K562 (cell line): ENCODE data around the gene DHRS13. TPM values are rescaled to one million over a fixed set of nuclear protein-coding genes. Genes with fewer than 3 reads are reported as not detected.

Experiments
- CBX1 ChIP-seq: sonication (generic); IDR thresholded peaks from 2 replicates; pipeline ENCODE4 v1.6.1; 2016; ENCODE audit warnings: antibody characterized with exemption, low read depth, mild to moderate bottlenecking
- DMBX1 ChIP-seq: fragments of 250-450 bp; sonication (Bioruptor Pico); IDR thresholded peaks from 2 replicates; pipeline ENCODE4 v1.8.0; 2022; ENCODE audit warnings: inconsistent platforms, mild to moderate bottlenecking, moderate library complexity, borderline replicate concordance
- ESRRB ChIP-seq: fragments of 250-450 bp; sonication (Bioruptor Pico); IDR thresholded peaks from 2 replicates; pipeline ENCODE4 v1.5.0; 2020; ENCODE audit warnings: mild to moderate bottlenecking, moderate library complexity, borderline replicate concordance
- MAZ ChIP-seq, 2 experiments: fragments of 450-650 bp in 1 of 2; sonication (generic) in 1 of 2; formaldehyde crosslinking; IDR thresholded peaks in 1 of 2; conservative IDR thresholded peaks in 1 of 2; 2 replicates each; pipeline versions ENCODE4 v1.4.0 to v1.5.0; 2020; ENCODE audit warnings: mild to moderate bottlenecking in 1 of 2, missing genetic modification reagents in 1 of 2
- MIER1 ChIP-seq: fragments of 450-650 bp; IDR thresholded peaks from 2 replicates; pipeline ENCODE4 v1.6.1; 2016; ENCODE audit warnings: antibody characterized with exemption, mild to moderate bottlenecking, low read depth
- NFE2L1 ChIP-seq: fragments of 450-650 bp; IDR thresholded peaks from 2 replicates; pipeline ENCODE4 v1.6.1; 2016; ENCODE audit warnings: missing genetic modification characterization, low read depth, mild to moderate bottlenecking, missing compliant biosample characterization, moderate library complexity, borderline replicate concordance
- POLR3G ChIP-seq: IDR thresholded peaks from 2 replicates; pipeline ENCODE4 v1.6.1; 2011; ENCODE audit not compliant: insufficient read length, insufficient replicate concordance; ENCODE audit errors: extremely low read depth
- XRCC3 ChIP-seq: fragments of 450-650 bp; IDR thresholded peaks from 2 replicates; pipeline ENCODE4 v1.6.1; 2017; ENCODE audit warnings: mild to moderate bottlenecking, moderate library complexity
- ZNF174 ChIP-seq: fragments of 250-450 bp; sonication (Bioruptor Pico); IDR thresholded peaks from 2 replicates; pipeline ENCODE4 v1.4.0; 2020; ENCODE audit warnings: mild to moderate bottlenecking
- ZNF699 ChIP-seq: fragments of 250-450 bp; sonication (Bioruptor Pico); IDR thresholded peaks from 2 replicates; pipeline ENCODE4 v1.8.0; 2021; ENCODE audit warnings: mild to moderate bottlenecking, moderate library complexity; ENCODE audit not compliant: insufficient replicate concordance
- polyA plus RNA-seq, 8 experiments: library from polyadenylated mRNA; depleted of rRNA in 4 of 8; stranded (reverse) in 5 of 8; unstranded in 3 of 8; fragments of >200 nt; fragmentation: Nextera tagmentation in 2 of 8; fragmentation: Illumina TruSeq in 1 of 8; extraction: Ambion mirVana in 2 of 8; extraction: Trizol in 1 of 8; gene quantifications; 2 replicates each; pipeline versions ENCODE4 v1.2.1 to v1.2.3, GENCODE V29; 2011 to 2014; ENCODE audit warnings: inconsistent platforms in 1 of 8, missing spikeins in 1 of 8
- total RNA-seq, 7 experiments: library from RNA; depleted of rRNA in 6 of 7; stranded (reverse); fragments of >200 nt in 6 of 7; fragmentation: Illumina TruSeq in 2 of 7; extraction: Trizol in 2 of 7; gene quantifications; 2 replicates each; pipeline versions ENCODE4 v1.2.1 to v1.2.3, GENCODE V29; 2011 to 2021; ENCODE audit warnings: low replicate concordance in 1 of 7
- TF ChIP-seq, protein P1 (sequence below): fragments of 150-350 bp; conservative IDR thresholded peaks from 2 replicates; pipeline ENCODE4 v1.6.1; 2014; ENCODE audit warnings: low read length
- TF ChIP-seq, protein P2 (sequence below), 2 experiments: fragments of 450-650 bp in 1 of 2; sonication (generic) in 1 of 2; formaldehyde crosslinking; conservative IDR thresholded peaks; 2 replicates each; pipeline versions ENCODE4 v1.4.0 to v1.8.1; 2020 to 2022; ENCODE audit warnings: mild to moderate bottlenecking in 1 of 2, missing genetic modification reagents in 1 of 2
- TF ChIP-seq, protein P3 (sequence below), 2 experiments: fragments of 450-650 bp; IDR thresholded peaks; 2 replicates each; pipeline ENCODE4 v1.6.1; 2016; ENCODE audit warnings: mild to moderate bottlenecking in 2 of 2, borderline replicate concordance in 1 of 2, low read depth in 1 of 2, moderate library complexity in 1 of 2

The DHRS13 gene
- total and polyA plus RNA-seq, 9 of the 15 experiments (the other 6 are each of a cell fraction or from before 2014, with no cell fraction given): 0.32 to 52.3 (median 34.3) TPM; not detected in 1

DNA sequence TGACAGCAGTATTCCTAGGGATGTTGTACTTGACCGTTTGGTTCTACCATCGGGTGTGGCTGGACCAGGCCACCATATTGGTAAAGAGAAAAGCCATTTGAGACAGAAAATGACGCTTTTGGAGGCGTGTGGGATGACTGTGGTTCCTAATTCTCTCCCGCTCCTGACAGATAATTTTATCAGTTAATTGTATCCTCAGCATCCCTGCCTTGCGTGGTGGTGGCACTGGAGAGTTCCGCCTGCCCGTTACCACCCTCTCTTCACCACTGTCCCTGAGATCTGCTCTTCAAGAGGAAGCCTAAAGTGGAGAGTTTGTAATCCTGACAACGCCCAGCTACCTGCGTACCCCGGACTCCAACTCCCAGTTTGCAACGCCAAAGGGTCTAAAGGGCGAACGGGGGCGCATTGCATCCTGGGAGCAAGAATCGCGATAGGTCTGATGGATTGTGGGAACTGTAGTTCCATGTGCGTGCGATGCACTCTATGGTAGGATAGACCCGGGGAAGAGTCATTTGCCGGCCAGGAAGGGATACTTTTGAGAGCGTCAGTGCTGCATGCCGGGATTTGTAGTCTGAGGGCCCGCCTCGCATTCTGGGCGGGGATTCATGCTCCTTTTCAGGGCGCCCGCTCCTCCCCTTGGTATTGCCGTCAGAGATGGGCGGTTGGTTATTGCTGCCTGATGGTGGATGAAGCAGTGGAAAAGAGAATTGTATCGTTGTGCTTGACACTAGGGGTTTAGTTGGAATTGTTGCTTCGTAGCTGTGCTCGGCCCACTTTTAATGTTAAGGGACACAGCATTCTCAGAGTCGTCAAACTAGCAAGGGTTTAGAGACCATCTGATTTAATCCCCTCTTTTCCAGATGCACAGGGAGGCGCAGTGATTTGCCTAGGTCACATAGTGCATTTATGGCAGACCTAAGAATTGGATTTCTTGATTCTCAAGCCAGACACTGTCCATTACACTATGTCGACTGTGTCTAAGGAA lies 49.4 kb upstream of the DHRS13 start (continued):
- TF ChIP-seq ZNF174: no peak
- no peak for TF ChIP-seq MIER1
- TF ChIP-seq, protein P1, sequence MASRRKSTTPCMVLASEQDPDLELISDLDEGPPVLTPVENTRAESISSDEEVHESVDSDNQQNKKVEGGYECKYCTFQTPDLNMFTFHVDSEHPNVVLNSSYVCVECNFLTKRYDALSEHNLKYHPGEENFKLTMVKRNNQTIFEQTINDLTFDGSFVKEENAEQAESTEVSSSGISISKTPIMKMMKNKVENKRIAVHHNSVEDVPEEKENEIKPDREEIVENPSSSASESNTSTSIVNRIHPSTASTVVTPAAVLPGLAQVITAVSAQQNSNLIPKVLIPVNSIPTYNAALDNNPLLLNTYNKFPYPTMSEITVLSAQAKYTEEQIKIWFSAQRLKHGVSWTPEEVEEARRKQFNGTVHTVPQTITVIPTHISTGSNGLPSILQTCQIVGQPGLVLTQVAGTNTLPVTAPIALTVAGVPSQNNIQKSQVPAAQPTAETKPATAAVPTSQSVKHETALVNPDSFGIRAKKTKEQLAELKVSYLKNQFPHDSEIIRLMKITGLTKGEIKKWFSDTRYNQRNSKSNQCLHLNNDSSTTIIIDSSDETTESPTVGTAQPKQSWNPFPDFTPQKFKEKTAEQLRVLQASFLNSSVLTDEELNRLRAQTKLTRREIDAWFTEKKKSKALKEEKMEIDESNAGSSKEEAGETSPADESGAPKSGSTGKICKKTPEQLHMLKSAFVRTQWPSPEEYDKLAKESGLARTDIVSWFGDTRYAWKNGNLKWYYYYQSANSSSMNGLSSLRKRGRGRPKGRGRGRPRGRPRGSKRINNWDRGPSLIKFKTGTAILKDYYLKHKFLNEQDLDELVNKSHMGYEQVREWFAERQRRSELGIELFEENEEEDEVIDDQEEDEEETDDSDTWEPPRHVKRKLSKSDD: peak; percentile 89
- TF ChIP-seq MAZ (CRISPR knock-in tag; conservative IDR thresholded peaks at IDR 0.05 in 1 of 2, IDR thresholded peaks at IDR 0.05 in 1 of 2): peak; percentile 70 to 81; a peak in 3 of 4 replicates
- TF ChIP-seq ESRRB (CRISPR knock-in tag): no peak
- TF ChIP-seq NFE2L1 (tag): no peak
- peak; percentile 85; the same call in 1 of the 2 replicates for TF ChIP-seq DMBX1 (CRISPR knock-in tag)
- no peak for TF ChIP-seq CBX1
- TF ChIP-seq, protein P2, sequence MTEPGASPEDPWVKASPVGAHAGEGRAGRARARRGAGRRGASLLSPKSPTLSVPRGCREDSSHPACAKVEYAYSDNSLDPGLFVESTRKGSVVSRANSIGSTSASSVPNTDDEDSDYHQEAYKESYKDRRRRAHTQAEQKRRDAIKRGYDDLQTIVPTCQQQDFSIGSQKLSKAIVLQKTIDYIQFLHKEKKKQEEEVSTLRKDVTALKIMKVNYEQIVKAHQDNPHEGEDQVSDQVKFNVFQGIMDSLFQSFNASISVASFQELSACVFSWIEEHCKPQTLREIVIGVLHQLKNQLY (CRISPR knock-in tag; conservative IDR thresholded peaks at IDR 0.05): peak in 1 of 2 experiments; percentile 85; a peak in 1 of 4 replicates
- TF ChIP-seq XRCC3: no peak
- no peak for TF ChIP-seq ZNF699 (CRISPR knock-in tag)
- TF ChIP-seq POLR3G: no peak
- TF ChIP-seq, protein P3, sequence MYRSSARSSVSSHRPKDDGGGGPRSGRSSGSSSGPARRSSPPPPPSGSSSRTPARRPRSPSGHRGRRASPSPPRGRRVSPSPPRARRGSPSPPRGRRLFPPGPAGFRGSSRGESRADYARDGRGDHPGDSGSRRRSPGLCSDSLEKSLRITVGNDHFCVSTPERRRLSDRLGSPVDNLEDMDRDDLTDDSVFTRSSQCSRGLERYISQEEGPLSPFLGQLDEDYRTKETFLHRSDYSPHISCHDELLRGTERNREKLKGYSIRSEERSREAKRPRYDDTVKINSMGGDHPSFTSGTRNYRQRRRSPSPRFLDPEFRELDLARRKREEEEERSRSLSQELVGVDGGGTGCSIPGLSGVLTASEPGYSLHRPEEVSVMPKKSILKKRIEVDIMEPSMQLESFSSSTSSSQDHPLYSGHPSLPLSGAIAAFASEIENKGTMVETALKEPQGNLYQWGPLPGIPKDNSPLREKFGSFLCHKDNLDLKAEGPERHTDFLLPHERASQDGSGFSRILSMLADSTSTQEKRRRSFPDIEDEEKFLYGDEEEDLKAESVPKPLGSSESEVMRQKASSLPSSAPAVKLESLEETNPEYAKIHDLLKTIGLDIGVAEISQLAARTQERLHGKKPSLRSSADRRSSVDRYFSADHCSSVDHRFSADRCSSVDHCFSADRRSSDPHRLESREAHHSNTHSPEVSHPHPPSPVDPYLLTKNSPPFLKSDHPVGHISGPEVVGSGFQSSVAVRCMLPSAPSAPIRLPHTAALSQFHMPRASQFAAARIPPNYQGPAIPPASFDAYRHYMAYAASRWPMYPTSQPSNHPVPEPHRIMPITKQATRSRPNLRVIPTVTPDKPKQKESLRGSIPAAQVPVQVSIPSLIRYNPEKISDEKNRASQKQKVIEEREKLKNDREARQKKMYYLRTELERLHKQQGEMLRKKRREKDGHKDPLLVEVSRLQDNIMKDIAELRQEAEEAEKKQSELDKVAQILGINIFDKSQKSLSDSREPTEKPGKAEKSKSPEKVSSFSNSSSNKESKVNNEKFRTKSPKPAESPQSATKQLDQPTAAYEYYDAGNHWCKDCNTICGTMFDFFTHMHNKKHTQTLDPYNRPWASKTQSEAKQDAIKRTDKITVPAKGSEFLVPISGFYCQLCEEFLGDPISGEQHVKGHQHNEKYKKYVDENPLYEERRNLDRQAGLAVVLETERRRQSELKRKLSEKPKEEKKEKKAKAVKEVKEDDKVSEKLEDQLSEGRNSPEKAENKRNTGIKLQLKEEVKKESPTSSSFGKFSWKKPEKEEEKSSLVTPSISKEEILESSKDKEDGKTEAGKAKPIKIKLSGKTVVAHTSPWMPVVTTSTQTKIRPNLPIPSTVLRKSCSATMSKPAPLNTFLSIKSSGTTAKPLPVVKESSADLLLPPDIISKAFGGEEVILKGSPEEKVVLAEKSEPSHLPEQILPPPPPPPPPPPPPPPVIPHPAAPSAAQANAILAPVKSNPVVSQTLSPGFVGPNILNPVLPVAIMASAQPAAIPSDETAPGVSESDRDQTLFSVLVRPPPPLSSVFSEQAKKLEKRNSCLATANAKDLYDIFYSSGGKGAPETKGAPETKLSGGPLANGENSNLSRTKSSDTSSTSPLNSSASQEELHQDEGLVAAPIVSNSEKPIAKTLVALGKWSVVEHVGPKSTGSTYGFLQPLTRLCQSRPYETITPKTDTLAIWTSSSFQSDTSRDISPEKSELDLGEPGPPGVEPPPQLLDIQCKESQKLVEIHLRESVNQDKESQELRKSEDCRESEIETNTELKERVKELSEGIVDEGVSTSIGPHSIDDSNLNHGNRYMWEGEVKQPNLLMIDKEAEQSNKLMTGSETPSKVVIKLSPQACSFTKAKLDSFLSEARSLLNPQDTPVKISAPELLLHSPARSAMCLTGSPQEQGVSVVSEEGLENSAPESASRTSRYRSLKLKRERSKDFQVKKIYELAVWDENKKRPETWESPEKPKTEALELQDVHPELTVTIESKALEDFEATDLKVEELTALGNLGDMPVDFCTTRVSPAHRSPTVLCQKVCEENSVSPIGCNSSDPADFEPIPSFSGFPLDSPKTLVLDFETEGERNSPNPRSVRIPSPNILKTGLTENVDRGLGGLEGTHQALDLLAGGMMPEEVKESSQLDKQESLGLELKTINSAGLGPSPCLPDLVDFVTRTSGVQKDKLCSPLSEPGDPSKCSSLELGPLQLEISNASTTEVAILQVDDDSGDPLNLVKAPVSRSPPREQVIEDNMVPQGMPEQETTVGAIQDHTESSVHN (IDR thresholded peaks at IDR 0.05; ENCODE audit: borderline replicate concordance in 1 of 2, low read depth in 1 of 2): no peak
